Effector memory CD8-positive, alpha-beta T cell (primary cell): Measurements from ENCODE around the gene SIAH3.
A peak's percentile ranks its signal among the peaks of the same experiment; 100 is the strongest.
"Not testable (repeated sequence)": the region's sequence is repeated elsewhere in the genome, so short reads cannot be mapped to it uniquely, and the experiment has no call there.

Experiments
- ATAC-seq: fragments of 150-1000 bp; cut with Tn5 transposase; replicated peaks from 2 replicates; pipeline ENCODE4 v1.10.0; 2021; ENCODE audit warnings: mild to moderate bottlenecking, moderate library complexity
- DNase-seq, 3 experiments: peaks; one replicate each; pipeline ENCODE4 v3.0.0; 2021
- H3K27ac Mint-ChIP-seq, 2 donors: one replicate each; pipeline ENCODE4 v1.8.0; 2022; ENCODE audit warnings: mild to moderate bottlenecking in 2 of 2, mixed read lengths in 2 of 2, moderate library complexity in 2 of 2
- H3K27me3 Mint-ChIP-seq, 2 donors: one replicate each; pipeline ENCODE4 v1.8.0; 2022; ENCODE audit warnings: mixed read lengths in 2 of 2
- H3K36me3 Mint-ChIP-seq: one replicate; pipeline ENCODE4 v1.8.0; 2022; ENCODE audit warnings: mild to moderate bottlenecking, moderate library complexity, mixed read lengths; ENCODE audit not compliant: insufficient read depth
- H3K4me1 Mint-ChIP-seq, 2 donors: one replicate each; pipeline ENCODE4 v1.8.0; 2022; ENCODE audit warnings: low read depth in 2 of 2, mixed read lengths in 2 of 2
- H3K4me3 Mint-ChIP-seq, 2 donors: one replicate each; pipeline ENCODE4 v1.8.0; 2022; ENCODE audit warnings: mild to moderate bottlenecking in 2 of 2, mixed read lengths in 2 of 2, moderate library complexity in 2 of 2
- H3K9me3 Mint-ChIP-seq, 2 donors: one replicate each; pipeline ENCODE4 v1.8.0; 2022; ENCODE audit warnings: mixed read lengths in 2 of 2

SIAH3 gene

GRCh38 chr13:45778882-45779281 lies 72.7 kb downstream of the SIAH3 start:
- DNase-seq: no peak
- no peak overlapping the region for H3K27ac Mint-ChIP-seq
- H3K36me3 Mint-ChIP-seq: no peaks in the 10 kb centered on the region
- peaks cover 26 to 53% of the 10 kb centered on the region in 2 donors for H3K27me3 Mint-ChIP-seq
- H3K9me3 Mint-ChIP-seq: no peaks in the 10 kb centered on the region
- no peak overlapping the region for H3K4me3 Mint-ChIP-seq
- no peak for ATAC-seq
- H3K4me1 Mint-ChIP-seq: no peaks in the 10 kb centered on the region

DNA sequence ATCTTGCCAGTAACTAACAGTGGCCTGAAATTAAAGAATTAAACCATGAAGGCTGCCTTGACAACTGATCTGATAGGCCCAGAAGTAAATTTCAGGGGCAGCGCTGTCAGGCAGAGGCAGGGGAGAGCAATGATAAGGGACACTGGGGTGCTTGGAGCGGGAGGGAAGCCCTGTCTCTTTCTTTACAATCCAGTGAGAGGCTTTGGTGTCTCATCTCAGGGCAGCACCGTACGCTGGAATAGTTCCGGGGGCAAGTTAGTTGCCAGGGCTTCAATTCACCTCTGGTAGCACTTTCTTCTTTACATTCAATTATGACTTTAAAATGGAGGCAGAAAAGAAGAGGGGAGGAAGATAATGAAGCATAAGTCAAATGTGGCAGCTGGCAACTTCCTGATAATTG lies 74.8 kb downstream of the SIAH3 start:
- no peak for DNase-seq
- ATAC-seq: no peak
- H3K27me3 Mint-ChIP-seq: peaks cover 21 to 36% of the 10 kb centered on the region in 2 donors
- no peaks in the 10 kb centered on the region for H3K4me1 Mint-ChIP-seq
- H3K9me3 Mint-ChIP-seq: no peaks in the 10 kb centered on the region
- H3K4me3 Mint-ChIP-seq: no peak overlapping the region
- H3K27ac Mint-ChIP-seq: no peak overlapping the region
- H3K36me3 Mint-ChIP-seq: no peaks in the 10 kb centered on the region

DNA sequence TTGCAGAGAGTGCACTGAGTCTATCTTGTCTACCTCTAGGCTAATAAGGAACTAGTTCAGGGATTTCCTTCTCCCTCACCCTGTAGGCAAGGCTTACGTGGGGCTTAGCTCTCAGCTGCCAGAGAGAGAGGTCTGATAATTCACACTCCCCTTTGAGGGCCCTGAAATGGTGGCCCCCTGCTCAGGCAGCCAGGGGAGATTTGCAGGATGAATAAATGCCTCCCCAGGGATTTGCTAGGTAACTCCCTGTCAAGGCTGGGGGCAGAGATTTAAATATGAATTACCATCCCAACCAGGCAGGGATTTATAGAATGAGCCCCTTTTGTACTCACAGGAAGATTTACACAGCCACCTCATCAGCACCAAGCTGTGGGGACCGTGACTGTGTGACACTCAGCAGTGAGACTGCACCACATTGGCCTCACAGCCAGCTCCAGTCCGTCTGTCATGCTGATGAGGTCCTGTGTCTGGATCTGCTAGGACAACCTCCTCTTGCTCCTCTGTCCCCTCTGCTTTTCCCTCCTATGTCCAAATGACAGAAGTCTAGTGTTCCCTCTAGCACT lies 76.1 kb downstream of the SIAH3 start:
- no peak overlapping the region for H3K27ac Mint-ChIP-seq
- no peak overlapping the region for H3K4me3 Mint-ChIP-seq
- H3K36me3 Mint-ChIP-seq: no peaks in the 10 kb centered on the region
- H3K27me3 Mint-ChIP-seq: peaks cover 17 to 29% of the 10 kb centered on the region in 2 donors
- H3K4me1 Mint-ChIP-seq: no peaks in the 10 kb centered on the region
- ATAC-seq: no peak
- no peak for DNase-seq
- H3K9me3 Mint-ChIP-seq: no peaks in the 10 kb centered on the region

GRCh38 chr13:45773944-45774343 lies 77.6 kb downstream of the SIAH3 start:
- no peak overlapping the region for H3K4me3 Mint-ChIP-seq
- H3K4me1 Mint-ChIP-seq: no peaks in the 10 kb centered on the region
- H3K36me3 Mint-ChIP-seq: no peaks in the 10 kb centered on the region
- no peaks in the 10 kb centered on the region for H3K9me3 Mint-ChIP-seq
- H3K27me3 Mint-ChIP-seq: peaks cover 17 to 29% of the 10 kb centered on the region in 2 donors
- no peak overlapping the region for H3K27ac Mint-ChIP-seq
- ATAC-seq (no peak), DNase-seq (no peak)

- no peaks in the 10 kb centered on the region for H3K4me1 Mint-ChIP-seq
- no peaks in the 10 kb centered on the region for H3K36me3 Mint-ChIP-seq
- peaks cover 17 to 36% of the 10 kb centered on the region in 2 donors for H3K27me3 Mint-ChIP-seq
- DNase-seq (no peak), ATAC-seq (no peak)
- no peaks in the 10 kb centered on the region for H3K9me3 Mint-ChIP-seq
- no peak overlapping the region for H3K4me3 Mint-ChIP-seq
- no peak overlapping the region for H3K27ac Mint-ChIP-seq
These were observed 78.3 kb downstream of the SIAH3 start for GRCh38 chr13:45773236-45773635.

DNA sequence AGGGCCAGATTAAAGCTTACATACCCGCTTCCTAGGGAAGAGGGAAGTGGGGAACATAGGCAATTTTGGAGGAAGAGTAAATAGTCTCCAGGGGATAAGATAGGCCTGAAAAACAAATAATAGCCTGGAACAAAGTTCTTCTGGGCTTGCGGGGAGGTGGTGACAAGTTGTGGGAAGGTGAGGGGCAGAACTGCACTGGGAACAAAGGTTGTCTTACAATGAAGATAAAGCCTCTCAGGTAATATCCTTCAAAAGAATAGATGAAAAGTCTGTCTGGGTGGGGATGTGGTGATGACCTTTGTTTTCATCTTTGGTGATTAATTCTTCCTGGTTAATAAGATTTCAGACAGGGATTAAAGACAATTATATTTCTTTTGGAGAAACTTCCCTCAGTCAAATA lies 80.7 kb downstream of the SIAH3 start:
- Mint-ChIP-seq H3K27me3 (peaks cover 20 to 28% of the 10 kb centered on the region in 2 donors), H3K4me3 (no peak overlapping the region), H3K9me3 (no peaks in the 10 kb centered on the region), H3K36me3 (no peaks in the 10 kb centered on the region), H3K27ac (peak overlapping the region in 1 of 2 donors; percentile 12), H3K4me1 (no peaks in the 10 kb centered on the region)
- ATAC-seq (no peak), DNase-seq (no peak)

DNA sequence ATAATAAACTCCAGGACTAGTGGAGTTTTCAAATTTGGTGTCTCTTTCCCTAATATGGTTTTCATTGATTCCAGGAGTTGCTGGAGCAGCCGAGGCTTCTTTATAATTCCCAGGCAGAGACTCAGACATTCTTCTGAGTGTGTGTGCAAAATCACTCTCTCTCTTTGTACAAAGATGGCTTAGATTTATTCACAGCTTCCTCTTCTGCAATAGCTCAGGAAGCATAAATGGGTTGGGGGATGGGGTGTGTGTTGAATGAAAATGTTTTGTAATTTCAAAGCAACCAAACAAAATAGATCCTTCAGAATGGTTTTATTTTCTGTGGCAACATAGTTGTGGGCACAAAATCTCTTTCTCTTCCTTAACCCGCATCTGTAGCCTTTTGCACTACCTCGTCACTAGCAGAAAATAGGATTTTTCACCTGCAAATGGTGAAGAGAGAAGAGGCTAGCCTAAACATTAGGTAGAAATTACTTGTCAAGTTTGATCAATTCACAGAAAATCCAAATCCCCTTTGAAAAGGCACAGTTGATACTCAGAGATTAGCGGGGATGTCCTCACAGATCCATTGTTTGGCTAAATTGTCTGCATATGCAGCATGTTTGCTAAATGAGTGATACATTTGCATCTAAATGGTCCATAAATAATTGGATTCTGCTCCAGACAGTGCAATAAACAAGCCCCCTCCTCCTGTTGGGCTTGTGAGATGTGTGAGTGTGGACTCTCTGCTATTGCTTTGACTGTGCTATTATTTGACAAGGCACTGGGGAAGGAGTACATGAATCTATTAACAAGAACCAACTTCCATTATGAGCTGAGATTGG lies 82.7 kb downstream of the SIAH3 start:
- no peaks in the 10 kb centered on the region for H3K9me3 Mint-ChIP-seq
- ATAC-seq (no peak), DNase-seq (no peak)
- no peak overlapping the region for H3K27ac Mint-ChIP-seq
- no peaks in the 10 kb centered on the region for H3K36me3 Mint-ChIP-seq
- H3K4me3 Mint-ChIP-seq: no peak overlapping the region
- H3K4me1 Mint-ChIP-seq: no peaks in the 10 kb centered on the region
- H3K27me3 Mint-ChIP-seq: peaks cover 12 to 27% of the 10 kb centered on the region in 2 donors

DNA sequence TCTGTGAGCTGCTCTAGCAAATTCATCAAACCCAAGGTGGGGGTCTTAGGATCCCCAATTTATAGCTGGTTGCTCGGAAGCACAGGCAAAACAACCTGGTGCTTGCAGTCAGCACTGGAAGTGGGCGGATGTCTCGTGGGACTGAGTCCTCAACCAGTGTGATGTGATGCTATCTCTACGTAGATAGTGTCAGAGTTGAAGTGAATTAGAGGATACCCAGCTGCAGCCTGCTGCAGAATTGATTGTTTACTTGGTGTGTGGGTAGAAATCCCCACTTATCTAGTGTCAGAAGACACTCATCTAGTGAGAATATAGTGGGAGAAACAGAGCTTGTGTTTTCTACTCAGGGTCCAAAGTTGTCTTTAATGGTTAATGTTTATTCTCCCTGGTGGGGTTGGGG lies 86.1 kb downstream of the SIAH3 start:
- no peaks in the 10 kb centered on the region for H3K4me1 Mint-ChIP-seq
- H3K36me3 Mint-ChIP-seq: no peaks in the 10 kb centered on the region
- peaks cover 31 to 46% of the 10 kb centered on the region in 2 donors for H3K27me3 Mint-ChIP-seq
- ATAC-seq (no peak), DNase-seq (no peak)
- H3K9me3 Mint-ChIP-seq: no peaks in the 10 kb centered on the region
- no peak overlapping the region for H3K4me3 Mint-ChIP-seq
- no peak overlapping the region for H3K27ac Mint-ChIP-seq

DNA sequence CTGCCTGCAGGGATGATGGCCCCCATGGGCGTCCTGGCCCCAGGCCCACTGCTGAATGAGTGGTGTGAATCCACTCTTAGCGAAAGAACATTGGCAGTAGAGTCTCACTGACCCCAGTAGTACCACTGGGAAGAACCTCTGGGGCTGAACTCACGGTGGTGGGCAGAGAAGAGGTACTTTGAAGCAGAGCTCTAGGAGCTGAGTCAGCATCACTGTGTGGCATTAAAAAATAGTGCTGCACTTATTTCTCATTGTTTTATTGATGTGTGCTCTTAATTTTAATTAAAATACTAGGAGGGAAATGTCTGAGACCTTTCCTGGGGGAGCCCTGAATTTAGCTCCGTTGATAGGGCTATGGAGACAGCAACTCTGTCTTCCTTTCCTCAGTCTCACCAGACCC lies 88.1 kb downstream of the SIAH3 start:
- no peak overlapping the region for H3K27ac Mint-ChIP-seq
- H3K27me3 Mint-ChIP-seq: peaks cover 31 to 41% of the 10 kb centered on the region in 2 donors
- H3K36me3 Mint-ChIP-seq: no peaks in the 10 kb centered on the region
- DNase-seq (no peak), ATAC-seq (no peak)
- H3K9me3 Mint-ChIP-seq: peaks cover 0 to under 1% of the 10 kb centered on the region in 2 donors
- H3K4me1 Mint-ChIP-seq: no peaks in the 10 kb centered on the region
- H3K4me3 Mint-ChIP-seq: no peak overlapping the region

GRCh38 chr13:45757589-45757988 lies 94.0 kb downstream of the SIAH3 start:
- not testable (repeated sequence) for H3K36me3 Mint-ChIP-seq, H3K4me1 Mint-ChIP-seq, H3K27ac Mint-ChIP-seq, DNase-seq, ATAC-seq, H3K4me3 Mint-ChIP-seq
- Mint-ChIP-seq H3K27me3 (peaks cover 11% of the 10 kb centered on the region in 2 donors), H3K9me3 (peaks cover 4 to 12% of the 10 kb centered on the region in 2 donors)

GRCh38 chr13:45756498-45756897 lies 95.1 kb downstream of the SIAH3 start:
- H3K27ac Mint-ChIP-seq, H3K4me1 Mint-ChIP-seq, ATAC-seq, H3K4me3 Mint-ChIP-seq, H3K27me3 Mint-ChIP-seq, DNase-seq, H3K36me3 Mint-ChIP-seq: not testable (repeated sequence)
- peaks cover 4 to 12% of the 10 kb centered on the region in 2 donors for H3K9me3 Mint-ChIP-seq

GRCh38 chr13:45752510-45752909 lies 99.0 kb downstream of the SIAH3 start:
- DNase-seq (no peak), ATAC-seq (no peak)
- Mint-ChIP-seq H3K4me3 (no peak overlapping the region), H3K36me3 (no peaks in the 10 kb centered on the region), H3K9me3 (peaks cover 0 to 3% of the 10 kb centered on the region in 2 donors), H3K4me1 (no peaks in the 10 kb centered on the region), H3K27me3 (peaks cover 13 to 14% of the 10 kb centered on the region in 2 donors), H3K27ac (no peak overlapping the region)

- Mint-ChIP-seq H3K4me3 (no peak overlapping the region), H3K4me1 (no peaks in the 10 kb centered on the region), H3K27ac (no peak overlapping the region), H3K27me3 (peaks cover 13 to 14% of the 10 kb centered on the region in 2 donors), H3K36me3 (no peaks in the 10 kb centered on the region), H3K9me3 (no peaks in the 10 kb centered on the region)
- DNase-seq: no peak
- no peak for ATAC-seq
These were observed 99.7 kb downstream of the SIAH3 start for GRCh38 chr13:45751885-45752284.

GRCh38 chr13:45750566-45750965 lies 101.0 kb downstream of the SIAH3 start:
- Mint-ChIP-seq H3K27ac (no peak overlapping the region), H3K4me3 (no peak overlapping the region), H3K27me3 (peaks cover 13 to 14% of the 10 kb centered on the region in 2 donors), H3K4me1 (no peaks in the 10 kb centered on the region), H3K36me3 (no peaks in the 10 kb centered on the region), H3K9me3 (no peaks in the 10 kb centered on the region)
- DNase-seq (no peak), ATAC-seq (no peak)
